Measurements from ENCODE around the gene PPM1H. TPM values are rescaled to one million over a fixed set of nuclear protein-coding genes. Genes with fewer than 3 reads are reported as not detected.

Gene PPM1H
- total and polyA plus RNA-seq, 4 donors: 2.3 to 7.2 (median 4.1) TPM

DNA sequence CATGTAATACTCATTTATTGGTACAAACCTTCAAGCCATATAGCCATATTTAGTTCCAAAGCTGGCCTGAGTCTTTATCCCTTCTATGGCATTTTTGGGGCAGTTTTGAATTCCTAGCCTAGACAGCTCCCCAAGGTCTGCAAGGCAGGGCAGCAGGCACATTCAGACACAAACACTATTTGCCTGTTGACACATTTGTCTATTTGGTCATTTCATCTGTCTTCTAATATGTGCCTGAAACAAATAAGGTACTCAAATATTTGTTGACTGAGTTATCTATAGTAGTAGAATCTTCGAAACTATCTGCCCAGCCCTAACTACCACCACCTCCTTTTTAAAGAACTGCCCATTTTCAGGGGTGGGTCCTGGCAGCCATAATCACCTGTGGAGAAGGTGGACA is 9.3 kb downstream of the PPM1H start:
- H3K4me3 ChIP-seq (ENCODE audit: low read depth in 1 of 3, low read length in 3 of 3): no peak overlapping the region
- H3K9me3 ChIP-seq (ENCODE audit: control insufficient read depth in 4 of 4, low read length in 3 of 4): no peaks in the 10 kb centered on the region
- H3K4me1 ChIP-seq (ENCODE audit: control insufficient read depth in 4 of 4, insufficient read depth in 4 of 4, low read length in 3 of 4): peaks cover 0 to 2% (median 0%) of the 10 kb centered on the region in 4 donors
- 64% methylated on average over 1 of the region's 1 CpG for WGBS
- H3K27me3 ChIP-seq (ENCODE audit: control insufficient read depth in 4 of 4, insufficient read depth in 4 of 4, low read length in 3 of 4): no peaks in the 10 kb centered on the region
- DNase-seq (ENCODE audit: low spot score): no peak
- H3K27ac ChIP-seq (ENCODE audit: low read depth in 1 of 2, low read length in 2 of 2): no peak overlapping the region
- H3K36me3 ChIP-seq (ENCODE audit: control insufficient read depth in 4 of 4, insufficient read depth in 3 of 4, low read depth in 1 of 4, low read length in 3 of 4): no peaks in the 10 kb centered on the region
- H3K9ac ChIP-seq (ENCODE audit: low read depth in 1 of 2, low read length in 2 of 2): no peak overlapping the region
- no peak for TF ChIP-seq ZBTB33 (IDR thresholded peaks at IDR 0.05)
- no peak for TF ChIP-seq RAD21 (IDR thresholded peaks at IDR 0.05)
- TF ChIP-seq JUND (IDR thresholded peaks at IDR 0.05): no peak
- no peak for TF ChIP-seq SP1 (IDR thresholded peaks at IDR 0.05)
- no peak for TF ChIP-seq EGR1 (IDR thresholded peaks at IDR 0.05; ENCODE audit: low read depth in 2 of 2)
- TF ChIP-seq FOXA1 (IDR thresholded peaks at IDR 0.05): no peak
- TF ChIP-seq HNF4A (conservative IDR thresholded peaks at IDR 0.05): no peak
- TF ChIP-seq TAF1 (conservative IDR thresholded peaks at IDR 0.05): no peak
- no peak for TF ChIP-seq ATF3 (IDR thresholded peaks at IDR 0.05)
- no peak for TF ChIP-seq YY1 (IDR thresholded peaks at IDR 0.05)
- TF ChIP-seq FOXA2 (IDR thresholded peaks at IDR 0.05): no peak
- TF ChIP-seq NR2F2 (IDR thresholded peaks at IDR 0.05): no peak
- no peak for TF ChIP-seq RXRA (IDR thresholded peaks at IDR 0.05)
- TF ChIP-seq MAX (IDR thresholded peaks at IDR 0.05): no peak

DNA sequence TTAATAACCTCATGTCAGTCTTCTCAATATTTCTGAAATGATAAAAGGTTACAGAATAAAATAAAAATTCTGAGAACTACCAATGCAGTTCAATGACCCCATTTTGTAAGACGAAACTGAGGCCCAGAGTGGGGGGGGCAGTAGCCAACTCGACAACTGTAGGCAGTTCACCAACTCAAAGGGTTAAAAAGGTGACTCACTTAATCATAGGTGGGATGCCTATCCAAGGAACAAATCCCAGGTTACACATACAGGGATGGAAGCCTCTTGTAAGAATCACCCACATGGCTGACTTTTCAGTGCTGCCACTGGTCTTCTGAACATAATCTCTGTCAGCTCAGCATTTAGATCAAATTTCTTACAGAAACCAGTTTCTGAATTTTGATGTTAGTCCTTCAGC is 10.9 kb downstream of the PPM1H start:
- no peaks in the 10 kb centered on the region for H3K27me3 ChIP-seq (ENCODE audit: control insufficient read depth in 4 of 4, insufficient read depth in 4 of 4, low read length in 3 of 4)
- H3K9ac ChIP-seq (ENCODE audit: low read depth in 1 of 2, low read length in 2 of 2): no peak overlapping the region
- TF ChIP-seq ATF3 (IDR thresholded peaks at IDR 0.05): no peak
- H3K4me3 ChIP-seq (ENCODE audit: low read depth in 1 of 3, low read length in 3 of 3): no peak overlapping the region
- no peak for DNase-seq (ENCODE audit: low spot score)
- 94% methylated on average over 2 of the region's 2 CpGs for WGBS
- H3K27ac ChIP-seq (ENCODE audit: low read depth in 1 of 2, low read length in 2 of 2): no peak overlapping the region
- no peaks in the 10 kb centered on the region for H3K36me3 ChIP-seq (ENCODE audit: control insufficient read depth in 4 of 4, insufficient read depth in 3 of 4, low read depth in 1 of 4, low read length in 3 of 4)
- H3K9me3 ChIP-seq (ENCODE audit: control insufficient read depth in 4 of 4, low read length in 3 of 4): no peaks in the 10 kb centered on the region
- H3K4me1 ChIP-seq (ENCODE audit: control insufficient read depth in 4 of 4, insufficient read depth in 4 of 4, low read length in 3 of 4): peaks cover 0 to 2% (median 0%) of the 10 kb centered on the region in 4 donors

DNA sequence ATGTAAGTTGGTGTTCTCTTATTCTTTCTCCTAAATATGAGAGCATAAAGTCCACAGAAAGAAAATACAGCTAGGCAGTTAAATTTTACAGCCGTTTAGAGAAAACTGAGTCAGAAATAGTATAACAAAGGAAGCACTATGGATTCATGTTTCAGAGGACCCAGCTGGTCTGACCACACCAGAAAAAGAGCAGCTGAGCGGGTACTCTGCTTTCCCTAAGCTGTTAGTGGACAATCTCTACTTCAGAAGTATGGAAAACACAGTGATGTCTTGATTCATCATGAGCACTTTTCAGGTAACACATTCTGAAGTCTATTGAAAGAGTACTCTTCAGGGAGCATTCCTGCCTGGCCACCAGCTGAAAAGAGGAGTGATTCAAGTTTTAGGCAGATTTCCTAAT is 12.4 kb downstream of the PPM1H start:
- Histone ChIP-seq H3K27me3 (ENCODE audit: control insufficient read depth in 4 of 4, insufficient read depth in 4 of 4, low read length in 3 of 4) (no peaks in the 10 kb centered on the region), H3K36me3 (ENCODE audit: control insufficient read depth in 4 of 4, insufficient read depth in 3 of 4, low read depth in 1 of 4, low read length in 3 of 4) (no peaks in the 10 kb centered on the region), H3K4me1 (ENCODE audit: control insufficient read depth in 4 of 4, insufficient read depth in 4 of 4, low read length in 3 of 4) (peaks cover 0 to 2% (median 0%) of the 10 kb centered on the region in 4 donors), H3K9ac (ENCODE audit: low read depth in 1 of 2, low read length in 2 of 2) (no peak overlapping the region), H3K9me3 (ENCODE audit: control insufficient read depth in 4 of 4, low read length in 3 of 4) (no peaks in the 10 kb centered on the region), H3K27ac (ENCODE audit: low read depth in 1 of 2, low read length in 2 of 2) (no peak overlapping the region), H3K4me3 (ENCODE audit: low read depth in 1 of 3, low read length in 3 of 3) (no peak overlapping the region)
- DNase-seq (ENCODE audit: low spot score): no peak
- 86% methylated on average over 2 of the region's 2 CpGs for WGBS
- no peak for TF ChIP-seq RAD21 (IDR thresholded peaks at IDR 0.05)
- TF ChIP-seq HNF4A (conservative IDR thresholded peaks at IDR 0.05): no peak
- TF ChIP-seq, protein P1, sequence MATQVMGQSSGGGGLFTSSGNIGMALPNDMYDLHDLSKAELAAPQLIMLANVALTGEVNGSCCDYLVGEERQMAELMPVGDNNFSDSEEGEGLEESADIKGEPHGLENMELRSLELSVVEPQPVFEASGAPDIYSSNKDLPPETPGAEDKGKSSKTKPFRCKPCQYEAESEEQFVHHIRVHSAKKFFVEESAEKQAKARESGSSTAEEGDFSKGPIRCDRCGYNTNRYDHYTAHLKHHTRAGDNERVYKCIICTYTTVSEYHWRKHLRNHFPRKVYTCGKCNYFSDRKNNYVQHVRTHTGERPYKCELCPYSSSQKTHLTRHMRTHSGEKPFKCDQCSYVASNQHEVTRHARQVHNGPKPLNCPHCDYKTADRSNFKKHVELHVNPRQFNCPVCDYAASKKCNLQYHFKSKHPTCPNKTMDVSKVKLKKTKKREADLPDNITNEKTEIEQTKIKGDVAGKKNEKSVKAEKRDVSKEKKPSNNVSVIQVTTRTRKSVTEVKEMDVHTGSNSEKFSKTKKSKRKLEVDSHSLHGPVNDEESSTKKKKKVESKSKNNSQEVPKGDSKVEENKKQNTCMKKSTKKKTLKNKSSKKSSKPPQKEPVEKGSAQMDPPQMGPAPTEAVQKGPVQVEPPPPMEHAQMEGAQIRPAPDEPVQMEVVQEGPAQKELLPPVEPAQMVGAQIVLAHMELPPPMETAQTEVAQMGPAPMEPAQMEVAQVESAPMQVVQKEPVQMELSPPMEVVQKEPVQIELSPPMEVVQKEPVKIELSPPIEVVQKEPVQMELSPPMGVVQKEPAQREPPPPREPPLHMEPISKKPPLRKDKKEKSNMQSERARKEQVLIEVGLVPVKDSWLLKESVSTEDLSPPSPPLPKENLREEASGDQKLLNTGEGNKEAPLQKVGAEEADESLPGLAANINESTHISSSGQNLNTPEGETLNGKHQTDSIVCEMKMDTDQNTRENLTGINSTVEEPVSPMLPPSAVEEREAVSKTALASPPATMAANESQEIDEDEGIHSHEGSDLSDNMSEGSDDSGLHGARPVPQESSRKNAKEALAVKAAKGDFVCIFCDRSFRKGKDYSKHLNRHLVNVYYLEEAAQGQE (IDR thresholded peaks at IDR 0.05): no peak
- TF ChIP-seq RXRA (IDR thresholded peaks at IDR 0.05): no peak
- TF ChIP-seq JUND (IDR thresholded peaks at IDR 0.05): no peak
- no peak for TF ChIP-seq CTCF (IDR thresholded peaks at IDR 0.05; ENCODE audit: low read depth, low read length, missing input control)
- no peak for TF ChIP-seq ATF3 (IDR thresholded peaks at IDR 0.05)
- no peak for TF ChIP-seq ZBTB33 (IDR thresholded peaks at IDR 0.05)
- no peak for TF ChIP-seq GABPA (IDR thresholded peaks at IDR 0.05 in 1 of 2, conservative IDR thresholded peaks at IDR 0.05 in 1 of 2)
- no peak for TF ChIP-seq FOXA1 (IDR thresholded peaks at IDR 0.05)
- no peak for TF ChIP-seq YY1 (IDR thresholded peaks at IDR 0.05)
- no peak for TF ChIP-seq FOXA2 (IDR thresholded peaks at IDR 0.05)
- TF ChIP-seq NR2F2 (IDR thresholded peaks at IDR 0.05): no peak

Data from liver (tissue), 9 donors.